ENCODE results near the gene MTF2. TPM values are rescaled to one million over a fixed set of nuclear protein-coding genes. Genes with fewer than 3 reads are reported as not detected.
A peak's percentile ranks its signal among the peaks of the same experiment; 100 is the strongest.

MTF2 gene
- total and polyA plus RNA-seq, 9 of the 15 experiments (the other 6 are each of a cell fraction or from before 2014, with no cell fraction given): 29.3 to 124 (median 57.7) TPM

GRCh38 chr1:93180723-93181613 is 101.9 kb downstream of the MTF2 start, which contains the start of gene CCDC18 (continued):
- TF ChIP-seq ATF3 (IDR thresholded peaks at IDR 0.05) (peak; percentile 7; the same call in 1 of the 2 replicates), ATF3 (CRISPR knock-in tag; conservative IDR thresholded peaks at IDR 0.05) (no peak), JUND (IDR thresholded peaks at IDR 0.05; ENCODE audit: borderline replicate concordance, low read depth, low read length) (0 out of 2 replicates have a peak, but pooled peaks have one; percentile 0), JUND (tag; IDR thresholded peaks at IDR 0.05; ENCODE audit: borderline replicate concordance, low read depth, low read length) (no peak; the same call in 2 of the 3 replicates), FOXO4 (CRISPR knock-in tag; IDR thresholded peaks at IDR 0.05) (no peak), CEBPB (tag; IDR thresholded peaks at IDR 0.05) (no peak), ZBTB17 (CRISPR knock-in tag; IDR thresholded peaks at IDR 0.05) (no peak; the same call in 1 of the 2 replicates), SMARCC2 (IDR thresholded peaks at IDR 0.05; ENCODE audit: low read depth) (no peak), MYBL2 (IDR thresholded peaks at IDR 0.05; ENCODE audit: low read depth) (peak; percentile 96), MYBL2 (CRISPR knock-in tag; IDR thresholded peaks at IDR 0.05; ENCODE audit: borderline replicate concordance) (no peak), ZNF175 (CRISPR knock-in tag; IDR thresholded peaks at IDR 0.05; ENCODE audit: low read depth) (no peak), ZNF143 (CRISPR knock-in tag; IDR thresholded peaks at IDR 0.05) (peak; percentile 62; the same call in 1 of the 2 replicates), HCFC1 (IDR thresholded peaks at IDR 0.05; ENCODE audit: low read depth, low read length) (no peak), ARID1B (IDR thresholded peaks at IDR 0.05) (no peak), NFXL1 (CRISPR knock-in tag; IDR thresholded peaks at IDR 0.05) (no peak), FOXP4 (CRISPR knock-in tag; IDR thresholded peaks at IDR 0.05; ENCODE audit: borderline replicate concordance) (no peak), ELK3 (CRISPR knock-in tag; IDR thresholded peaks at IDR 0.05) (no peak), ZNF395 (CRISPR knock-in tag; IDR thresholded peaks at IDR 0.05) (peak; percentile 91), TAF15 (IDR thresholded peaks at IDR 0.05; ENCODE audit: low read depth, low read length) (no peak)

Data from K562 (cell line).